WTC11 (cell line): ENCODE data around the gene NHS. TPM values are rescaled to one million over a fixed set of nuclear protein-coding genes. Genes with fewer than 3 reads are reported as not detected.

ENCODE experiments used
- ATAC-seq: fragments of 200-7000 bp; cut with Tn5 transposase; 2 replicates; pipeline ENCODE4 v1.10.0; 2021; ENCODE audit warnings: mild to moderate bottlenecking, moderate library complexity
- CTCF ChIA-PET: fragments of 300-600 bp; sonication (Branson Sonifier 250); formaldehyde crosslinking; loops from one replicate; lab custom pipeline; 2021; ENCODE audit warnings: antibody characterized with exemption; lab: Charles Lee
- POLR2A ChIA-PET: fragments of 350-600 bp; sonication (Branson Sonifier 250); formaldehyde crosslinking; loops from one replicate; lab custom pipeline; 2021; ENCODE audit warnings: antibody characterized with exemption; lab: Charles Lee
- DNase-seq: peaks from one replicate; pipeline ENCODE4 v3.0.0; 2021; ENCODE audit warnings: low spot score
- H3K27ac Mint-ChIP-seq: 2 replicates; pipeline ENCODE4 v1.8.0; 2021; ENCODE audit warnings: mixed read lengths
- H3K27me3 Mint-ChIP-seq: 2 replicates; pipeline ENCODE4 v1.8.0; 2021; ENCODE audit warnings: low read depth, mild to moderate bottlenecking, moderate library complexity, mixed read lengths
- H3K36me3 Mint-ChIP-seq: 2 replicates; pipeline ENCODE4 v1.8.0; 2021; ENCODE audit warnings: mixed read lengths
- H3K4me1 Mint-ChIP-seq: 2 replicates; pipeline ENCODE4 v1.8.0; 2022; ENCODE audit warnings: mixed read lengths
- H3K4me3 Mint-ChIP-seq: 2 replicates; pipeline ENCODE4 v1.8.0; 2021; ENCODE audit warnings: mild to moderate bottlenecking, moderate library complexity, mixed read lengths
- H3K9me3 Mint-ChIP-seq: 2 replicates; pipeline ENCODE4 v1.8.0; 2021; ENCODE audit warnings: mixed read lengths
- ATF6 ChIP-seq: sonication (generic); formaldehyde crosslinking; IDR thresholded peaks from 2 replicates; pipeline ENCODE4 v1.8.1; 2023; ENCODE audit warnings: mild to moderate bottlenecking, missing genetic modification reagents
- CBFB ChIP-seq: sonication (generic); formaldehyde crosslinking; IDR thresholded peaks from 2 replicates; pipeline ENCODE4 v1.8.1; 2022; ENCODE audit warnings: mild to moderate bottlenecking, low read depth, missing genetic modification reagents
- CDX4 ChIP-seq: fragments of 250-450 bp; sonication (Bioruptor Pico); IDR thresholded peaks from 2 replicates; pipeline ENCODE4 v1.9.0; 2021; ENCODE audit warnings: moderate library complexity, mild to moderate bottlenecking, inconsistent platforms, borderline replicate concordance
- E2F5 ChIP-seq: sonication (generic); formaldehyde crosslinking; IDR thresholded peaks from 2 replicates; pipeline ENCODE4 v1.8.1; 2022; ENCODE audit warnings: mild to moderate bottlenecking, moderate library complexity, missing genetic modification reagents
- EMX1 ChIP-seq: fragments of 250-450 bp; sonication (Bioruptor Pico); IDR thresholded peaks from 2 replicates; pipeline ENCODE4 v1.8.0; 2021; ENCODE audit warnings: mild to moderate bottlenecking
- ERG ChIP-seq: fragments of 250-450 bp; sonication (Bioruptor Pico); IDR thresholded peaks from 2 replicates; pipeline ENCODE4 v1.8.0; 2021; ENCODE audit warnings: mild to moderate bottlenecking
- FOXJ3 ChIP-seq: sonication (generic); formaldehyde crosslinking; IDR thresholded peaks from 2 replicates; pipeline ENCODE4 v1.9.0; 2021; ENCODE audit warnings: missing genetic modification reagents, mild to moderate bottlenecking, borderline replicate concordance
- FOXK1 ChIP-seq: sonication (generic); formaldehyde crosslinking; IDR thresholded peaks from 2 replicates; pipeline ENCODE4 v1.8.0; 2022; ENCODE audit warnings: mild to moderate bottlenecking, moderate library complexity, missing genetic modification reagents
- FOXP1 ChIP-seq: sonication (generic); formaldehyde crosslinking; IDR thresholded peaks from 2 replicates; pipeline ENCODE4 v1.8.0; 2022; ENCODE audit warnings: missing genetic modification reagents, mild to moderate bottlenecking, moderate library complexity, borderline replicate concordance
- GTF2I ChIP-seq: fragments of 250-450 bp; sonication (Bioruptor Pico); conservative IDR thresholded peaks from 2 replicates; pipeline ENCODE4 v1.4.0; 2021; ENCODE audit warnings: mild to moderate bottlenecking
- IRF2 ChIP-seq: sonication (generic); formaldehyde crosslinking; IDR thresholded peaks from 2 replicates; pipeline ENCODE4 v1.8.0; 2022; ENCODE audit warnings: low read depth, missing genetic modification reagents, borderline replicate concordance
- KAT7 ChIP-seq: sonication (generic); formaldehyde crosslinking; IDR thresholded peaks from 2 replicates; pipeline ENCODE4 v1.8.1; 2023; ENCODE audit warnings: missing genetic modification reagents, mild to moderate bottlenecking, borderline replicate concordance
- MAX ChIP-seq: sonication (generic); formaldehyde crosslinking; IDR thresholded peaks from 2 replicates; pipeline ENCODE4 v1.8.0; 2022; ENCODE audit warnings: mild to moderate bottlenecking, missing genetic modification reagents
- NR1H2 ChIP-seq: sonication (generic); formaldehyde crosslinking; IDR thresholded peaks from 2 replicates; pipeline ENCODE4 v1.9.0; 2021; ENCODE audit warnings: mild to moderate bottlenecking, moderate library complexity, missing genetic modification reagents
- NR3C1 ChIP-seq: sonication (generic); formaldehyde crosslinking; conservative IDR thresholded peaks from 2 replicates; pipeline ENCODE4 v1.8.1; 2023; ENCODE audit warnings: low read depth, mild to moderate bottlenecking, missing genetic modification reagents
- PREB ChIP-seq: sonication (generic); formaldehyde crosslinking; IDR thresholded peaks from 2 replicates; pipeline ENCODE4 v1.8.1; 2022; ENCODE audit warnings: mild to moderate bottlenecking, missing genetic modification reagents, moderate library complexity, borderline replicate concordance
- RELA ChIP-seq: sonication (generic); formaldehyde crosslinking; IDR thresholded peaks from 2 replicates; pipeline ENCODE4 v1.8.1; 2022; ENCODE audit warnings: missing genetic modification reagents, mild to moderate bottlenecking, borderline replicate concordance
- RORB ChIP-seq: fragments of 250-450 bp; sonication (Bioruptor Pico); IDR thresholded peaks from 2 replicates; pipeline ENCODE4 v1.9.0; 2021; ENCODE audit warnings: mild to moderate bottlenecking
- SMAD3 ChIP-seq: sonication (generic); formaldehyde crosslinking; IDR thresholded peaks from 2 replicates; pipeline ENCODE4 v1.8.0; 2022; ENCODE audit warnings: missing genetic modification reagents, mild to moderate bottlenecking, borderline replicate concordance
- SOX15 ChIP-seq: fragments of 250-450 bp; sonication (Bioruptor Pico); IDR thresholded peaks from 2 replicates; pipeline ENCODE4 v1.9.0; 2021; ENCODE audit warnings: mild to moderate bottlenecking
- SP1 ChIP-seq: sonication (generic); formaldehyde crosslinking; conservative IDR thresholded peaks from 2 replicates; pipeline ENCODE4 v1.8.1; 2022; ENCODE audit warnings: missing genetic modification reagents
- TCF7 ChIP-seq: sonication (generic); formaldehyde crosslinking; IDR thresholded peaks from 2 replicates; pipeline ENCODE4 v1.8.0; 2022; ENCODE audit warnings: mild to moderate bottlenecking, low read depth, missing genetic modification reagents, moderate library complexity
- ZBTB43 ChIP-seq: sonication (generic); formaldehyde crosslinking; IDR thresholded peaks from 2 replicates; pipeline ENCODE4 v1.8.1; 2023; ENCODE audit warnings: mild to moderate bottlenecking, missing genetic modification reagents
- ZMAT4 ChIP-seq: fragments of 250-450 bp; sonication (Bioruptor Pico); IDR thresholded peaks from 2 replicates; pipeline ENCODE4 v1.9.0; 2021; ENCODE audit warnings: mild to moderate bottlenecking
- ZNF263 ChIP-seq: sonication (generic); formaldehyde crosslinking; IDR thresholded peaks from 2 replicates; pipeline ENCODE4 v1.8.1; 2022; ENCODE audit warnings: low read depth, mild to moderate bottlenecking, moderate library complexity, missing genetic modification reagents
- total RNA-seq: library from RNA; stranded (reverse); gene quantifications from 3 replicates; pipeline ENCODE4 v1.2.3, GENCODE V29; 2021

The NHS gene
- total RNA-seq, 1 experiment from 2014 or later, result 5.8 TPM

GRCh38 chrX:17370191-17370590 lies 4.8 kb upstream of the NHS start (continued):
- TF ChIP-seq PREB (CRISPR knock-in tag), result no peak
- TF ChIP-seq RELA (CRISPR knock-in tag), result no peak
- no peak for TF ChIP-seq FOXK1 (CRISPR knock-in tag)

GRCh38 chrX:17372052-17372451 lies 2.9 kb upstream of the NHS start:
- CTCF ChIA-PET, result interaction anchor here (1.4 kb wide), 1 partner anchor 130 kb away, joined by 4 read pairs; no protein-coding TSS in a partner anchor
- no peak for DNase-seq
- TF ChIP-seq FOXP1 (no peak), RORB (CRISPR knock-in tag) (no peak), FOXJ3 (CRISPR knock-in tag) (no peak), KAT7 (CRISPR knock-in tag) (no peak), ZBTB43 (CRISPR knock-in tag) (no peak), IRF2 (CRISPR knock-in tag) (no peak), SMAD3 (CRISPR knock-in tag) (no peak), ZNF263 (CRISPR knock-in tag) (no peak), EMX1 (CRISPR knock-in tag) (no peak), E2F5 (CRISPR knock-in tag) (no peak)
- TF ChIP-seq, all 79 proteins: peak for 0
- no peak for ATAC-seq
- H3K4me1 Mint-ChIP-seq, result peaks cover 26% of the 10 kb centered on the region
- peaks cover 11% of the 10 kb centered on the region for H3K27me3 Mint-ChIP-seq
- POLR2A ChIA-PET, result no interaction called here
- H3K36me3 Mint-ChIP-seq, result no peaks in the 10 kb centered on the region
- no peak overlapping the region for H3K4me3 Mint-ChIP-seq
- H3K27ac Mint-ChIP-seq, result no peak overlapping the region
- no peaks in the 10 kb centered on the region for H3K9me3 Mint-ChIP-seq

GRCh38 chrX:17373337-17373736 lies 1.7 kb upstream of the NHS start:
- DNase-seq, result no peak
- ChIA-PET CTCF (interaction anchor here (1.4 kb wide), 1 partner anchor 131 kb away, joined by 4 read pairs; no protein-coding TSS in a partner anchor), POLR2A (no interaction called here)
- Mint-ChIP-seq H3K4me1 (peaks cover 28% of the 10 kb centered on the region), H3K27ac (no peak overlapping the region), H3K4me3 (no peak overlapping the region), H3K36me3 (no peaks in the 10 kb centered on the region), H3K9me3 (no peaks in the 10 kb centered on the region), H3K27me3 (peaks cover 24% of the 10 kb centered on the region)
- ATAC-seq, result no peak
- TF ChIP-seq TCF7 (CRISPR knock-in tag) (no peak), CBFB (CRISPR knock-in tag) (no peak), NR1H2 (CRISPR knock-in tag) (no peak), SOX15 (no peak), MAX (CRISPR knock-in tag) (no peak), SP1 (no peak), ERG (CRISPR knock-in tag) (no peak), NR3C1 (CRISPR knock-in tag) (no peak), ZNF263 (CRISPR knock-in tag) (no peak), ZMAT4 (CRISPR knock-in tag) (no peak), ATF6 (CRISPR knock-in tag) (no peak), FOXP1 (no peak), GTF2I (no peak), RELA (CRISPR knock-in tag) (no peak), CDX4 (CRISPR knock-in tag) (no peak), PREB (CRISPR knock-in tag) (no peak)
